MCF 10A (cell line): ENCODE measurements around the gene ZC3H7A. TPM values are rescaled to one million over a fixed set of nuclear protein-coding genes. Genes with fewer than 3 reads are reported as not detected.

Source experiments
- BruUV-seq: library from RNA; stranded (reverse); fragments of 400-500 nt; replicated peaks from 2 replicates; lab custom pipeline; 2021; lab: Mats Ljungman, UMichigan
- CTCF ChIA-PET: fragments of 300-600 bp; sonication (Branson Sonifier 250); formaldehyde crosslinking; extraction: SDS; loops from one replicate; lab custom pipeline; 2021; ENCODE audit warnings: antibody characterized with exemption, inconsistent platforms; lab: Yijun Ruan, JAX
- POLR2A ChIA-PET: fragments of 300-600, 350-650 bp; sonication (Branson Sonifier 250); formaldehyde crosslinking; extraction: SDS; loops from one replicate; lab custom pipeline; 2020; ENCODE audit warnings: antibody characterized with exemption, inconsistent platforms; lab: Yijun Ruan, JAX
- DNase-seq: peaks from one replicate; pipeline ENCODE4 v3.0.0-alpha.2; 2018; ENCODE audit not compliant: unreplicated experiment
- H3K27ac Mint-ChIP-seq: one replicate; pipeline ENCODE4 v1.8.0; 2022; ENCODE audit warnings: mild to moderate bottlenecking, low read depth, mixed read lengths; ENCODE audit not compliant: unreplicated experiment
- H3K27me3 Mint-ChIP-seq: one replicate; pipeline ENCODE4 v1.8.0; 2022; ENCODE audit warnings: mixed read lengths; ENCODE audit not compliant: insufficient read depth, unreplicated experiment
- H3K36me3 Mint-ChIP-seq: one replicate; pipeline ENCODE4 v1.8.0; 2022; ENCODE audit warnings: mild to moderate bottlenecking, moderate library complexity, mixed read lengths; ENCODE audit not compliant: insufficient read depth, unreplicated experiment
- H3K4me1 Mint-ChIP-seq: one replicate; pipeline ENCODE4 v1.8.0; 2022; ENCODE audit warnings: mixed read lengths; ENCODE audit not compliant: insufficient read depth, unreplicated experiment
- H3K4me3 Mint-ChIP-seq: one replicate; pipeline ENCODE4 v1.8.0; 2022; ENCODE audit warnings: mild to moderate bottlenecking, moderate library complexity, mixed read lengths; ENCODE audit not compliant: unreplicated experiment
- H3K9me3 Mint-ChIP-seq: one replicate; pipeline ENCODE4 v1.8.0; 2022; ENCODE audit warnings: mixed read lengths; ENCODE audit not compliant: unreplicated experiment
- intact Hi-C: fragments of 100-400 bp; cut with micrococcal nuclease; formaldehyde crosslinking; loops from 2 replicates; pipeline ENCODE4 v1.14.1; 2022
- total RNA-seq: library from RNA; stranded (reverse); gene quantifications from 2 replicates; pipeline ENCODE4 v1.2.3, GENCODE V29; 2022
- TF ChIP-seq, protein P1 (sequence below): fragments of 200-600 bp; IDR thresholded peaks from one replicate; pipeline ENCODE4 v1.8.0; 2022; ENCODE audit warnings: antibody characterized with exemption, mild to moderate bottlenecking; ENCODE audit not compliant: unreplicated experiment

Gene ZC3H7A
- total RNA-seq, 1 experiment from 2014 or later = 66.9 TPM

DNA sequence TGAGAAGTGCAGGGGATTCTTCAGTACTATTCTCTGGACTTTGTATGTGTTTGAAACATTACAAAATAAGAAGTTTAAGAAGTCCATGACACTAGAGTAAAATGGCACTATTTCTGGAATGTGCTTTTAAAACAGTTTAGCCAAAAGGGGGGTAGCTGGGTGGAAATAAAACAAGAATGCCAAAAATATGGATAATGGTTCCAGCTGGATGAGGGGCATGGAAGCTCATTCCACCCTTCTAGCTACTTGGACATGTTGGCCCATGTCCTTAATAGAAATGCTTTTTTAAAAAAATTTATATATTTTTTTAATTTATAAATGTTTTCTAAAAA, 13.1 kb downstream of the ZC3H7A start:
- H3K27me3 Mint-ChIP-seq = no peaks in the 10 kb centered on the region
- no peaks in the 10 kb centered on the region for H3K9me3 Mint-ChIP-seq
- no TSS peak for BruUV-seq
- H3K36me3 Mint-ChIP-seq = peaks cover 39% of the 10 kb centered on the region
- TF ChIP-seq, protein P1, sequence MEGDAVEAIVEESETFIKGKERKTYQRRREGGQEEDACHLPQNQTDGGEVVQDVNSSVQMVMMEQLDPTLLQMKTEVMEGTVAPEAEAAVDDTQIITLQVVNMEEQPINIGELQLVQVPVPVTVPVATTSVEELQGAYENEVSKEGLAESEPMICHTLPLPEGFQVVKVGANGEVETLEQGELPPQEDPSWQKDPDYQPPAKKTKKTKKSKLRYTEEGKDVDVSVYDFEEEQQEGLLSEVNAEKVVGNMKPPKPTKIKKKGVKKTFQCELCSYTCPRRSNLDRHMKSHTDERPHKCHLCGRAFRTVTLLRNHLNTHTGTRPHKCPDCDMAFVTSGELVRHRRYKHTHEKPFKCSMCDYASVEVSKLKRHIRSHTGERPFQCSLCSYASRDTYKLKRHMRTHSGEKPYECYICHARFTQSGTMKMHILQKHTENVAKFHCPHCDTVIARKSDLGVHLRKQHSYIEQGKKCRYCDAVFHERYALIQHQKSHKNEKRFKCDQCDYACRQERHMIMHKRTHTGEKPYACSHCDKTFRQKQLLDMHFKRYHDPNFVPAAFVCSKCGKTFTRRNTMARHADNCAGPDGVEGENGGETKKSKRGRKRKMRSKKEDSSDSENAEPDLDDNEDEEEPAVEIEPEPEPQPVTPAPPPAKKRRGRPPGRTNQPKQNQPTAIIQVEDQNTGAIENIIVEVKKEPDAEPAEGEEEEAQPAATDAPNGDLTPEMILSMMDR = no peak
- H3K27ac Mint-ChIP-seq = peak overlapping the region; percentile 95
- no peak for DNase-seq
- H3K4me1 Mint-ChIP-seq = peaks cover 37% of the 10 kb centered on the region
- H3K4me3 Mint-ChIP-seq = peak overlapping the region; percentile 61
- ChIA-PET POLR2A (interaction anchor here (0.5 to 7.0 kb wide), 6 partner anchors 8 to 67 kb away, joined by 3 to 115 read pairs (median 25); partner anchors contain the start of genes RSL1D1 and ZC3H7A), CTCF (interaction anchor here (0.6 to 3.8 kb wide), 5 partner anchors 10 to 378 kb away, joined by 3 to 17 read pairs (median 4); partner anchors contain the start of gene ZC3H7A)
- intact Hi-C loops = loop anchor here (5.0 kb wide), 1 partner anchor 68 kb away; the partner anchor contains the start of gene RSL1D1

DNA sequence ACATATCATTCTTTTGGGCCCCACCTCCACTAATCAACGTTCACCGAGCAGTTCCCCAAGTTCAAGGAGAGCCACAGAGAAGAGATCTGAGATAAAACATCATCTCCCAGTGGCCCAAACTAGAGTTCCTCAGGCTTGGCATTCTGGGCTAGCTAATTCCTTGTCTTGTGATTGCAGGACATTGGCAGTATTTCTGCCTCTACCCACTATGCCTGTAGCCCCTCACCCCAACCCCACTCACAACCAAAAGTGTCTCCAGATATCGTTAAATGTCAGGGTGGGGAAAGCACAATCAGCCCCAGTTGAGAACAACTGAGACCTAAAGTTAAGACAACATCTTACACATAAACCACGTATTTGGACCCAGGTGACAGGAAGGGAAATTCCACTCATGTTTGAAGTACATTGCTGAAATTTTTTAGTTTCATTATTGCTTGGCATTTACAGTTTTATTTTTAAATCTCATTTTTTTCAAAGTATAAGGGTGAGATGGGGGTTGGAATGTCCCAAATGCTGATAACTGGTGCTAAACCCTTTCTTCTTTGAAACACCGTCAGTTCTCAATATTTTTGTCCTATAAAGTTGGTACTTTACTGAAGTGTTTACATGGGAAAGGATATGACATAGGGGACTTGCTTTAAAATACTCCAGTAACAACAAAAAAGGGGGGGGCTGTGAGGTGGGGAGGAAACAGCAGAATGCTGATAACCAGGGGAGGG, 13.6 kb downstream of the ZC3H7A start:
- Mint-ChIP-seq H3K27me3 (no peaks in the 10 kb centered on the region), H3K4me3 (peak overlapping the region; percentile 61), H3K9me3 (no peaks in the 10 kb centered on the region), H3K27ac (peak overlapping the region; percentile 95), H3K4me1 (peaks cover 37% of the 10 kb centered on the region), H3K36me3 (peaks cover 44% of the 10 kb centered on the region)
- ChIA-PET CTCF (interaction anchor here (0.8 to 3.9 kb wide), 7 partner anchors 10 to 378 kb away, joined by 3 to 34 read pairs (median 4); partner anchors contain the start of gene ZC3H7A), POLR2A (interaction anchor here (0.5 to 7.0 kb wide), 9 partner anchors 9 to 279 kb away, joined by 3 to 115 read pairs (median 20); partner anchors contain the start of genes RSL1D1, TXNDC11 and ZC3H7A)
- no peak for DNase-seq
- intact Hi-C loops = loop anchor here (5.0 kb wide), 1 partner anchor 69 kb away; the partner anchor contains the start of gene RSL1D1
- TF ChIP-seq, protein P1 = no peak
- BruUV-seq = no TSS peak

DNA sequence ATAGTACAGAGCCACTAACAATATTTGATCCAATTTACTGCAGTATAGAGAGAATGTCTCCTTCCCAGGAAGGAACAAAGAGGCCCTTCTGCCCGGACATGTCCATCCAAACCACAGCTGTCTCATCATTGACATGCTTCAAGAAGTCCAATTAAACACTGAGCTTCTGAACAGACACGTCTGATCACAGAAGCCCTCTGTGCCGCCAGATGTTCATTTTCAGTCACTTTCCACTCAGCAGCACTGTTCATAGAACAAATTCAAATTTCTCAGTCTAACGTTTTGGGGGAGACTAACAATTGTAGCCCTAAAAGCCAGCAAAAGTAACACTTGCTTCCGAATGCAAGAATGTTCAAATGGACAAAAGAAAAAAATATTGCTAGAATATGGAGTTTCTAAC, 15.3 kb downstream of the ZC3H7A start:
- peak overlapping the region; percentile 95 for H3K27ac Mint-ChIP-seq

More for the DNA sequence above, 15.3 kb downstream of the ZC3H7A start:
- intact Hi-C loops = loop anchor here (2.0 to 5.0 kb wide), 2 partner anchors 31 to 71 kb away; partner anchors contain the start of gene RSL1D1
- H3K9me3 Mint-ChIP-seq = no peaks in the 10 kb centered on the region
- TF ChIP-seq, protein P1 = no peak
- no TSS peak for BruUV-seq
- POLR2A ChIA-PET = interaction anchor here (0.6 to 7.0 kb wide), 24 partner anchors 10 to 1282 kb away, joined by 3 to 115 read pairs (median 3); partner anchors contain the start of genes RSL1D1, TXNDC11 and ZC3H7A
- peak overlapping the region; percentile 54 for H3K4me3 Mint-ChIP-seq
- H3K36me3 Mint-ChIP-seq = peaks cover 55% of the 10 kb centered on the region
- DNase-seq = peak; percentile 61
- CTCF ChIA-PET = interaction anchor here (0.6 to 3.9 kb wide), 9 partner anchors 8 to 449 kb away, joined by 3 to 34 read pairs (median 3); partner anchors contain the start of genes GSPT1 and ZC3H7A
- H3K4me1 Mint-ChIP-seq = peaks cover 25% of the 10 kb centered on the region
- H3K27me3 Mint-ChIP-seq = no peaks in the 10 kb centered on the region
